SHP77 treated with DMSO at 0.1 percent for 48 hours (cell line): Measurements from ENCODE around the gene SOD1.

ENCODE experiments used
- DNase-seq: peaks from one replicate; lab custom pipeline; 2025; lab: John Stamatoyannopoulos, UW

Gene SOD1

DNA sequence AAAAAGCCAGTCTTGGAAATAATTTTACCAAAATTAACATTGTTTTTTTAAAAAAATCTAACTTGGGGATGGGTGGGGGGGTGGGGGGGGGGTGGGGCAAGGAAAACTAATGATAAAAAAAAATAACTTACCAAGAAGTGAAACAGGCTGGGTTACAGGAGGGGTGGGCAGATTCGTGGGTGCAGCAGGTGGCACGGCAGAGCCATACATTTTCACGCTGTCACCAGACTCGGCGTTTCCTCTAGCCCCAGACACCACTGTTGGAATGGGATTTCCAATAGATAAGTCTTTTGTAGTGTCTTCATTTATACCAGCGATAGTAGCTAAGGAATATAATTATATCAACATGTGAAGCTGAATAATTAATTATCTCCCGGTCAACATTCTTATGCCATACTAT lies 25.4 kb downstream of the SOD1 start:
- no peak for DNase-seq

DNA sequence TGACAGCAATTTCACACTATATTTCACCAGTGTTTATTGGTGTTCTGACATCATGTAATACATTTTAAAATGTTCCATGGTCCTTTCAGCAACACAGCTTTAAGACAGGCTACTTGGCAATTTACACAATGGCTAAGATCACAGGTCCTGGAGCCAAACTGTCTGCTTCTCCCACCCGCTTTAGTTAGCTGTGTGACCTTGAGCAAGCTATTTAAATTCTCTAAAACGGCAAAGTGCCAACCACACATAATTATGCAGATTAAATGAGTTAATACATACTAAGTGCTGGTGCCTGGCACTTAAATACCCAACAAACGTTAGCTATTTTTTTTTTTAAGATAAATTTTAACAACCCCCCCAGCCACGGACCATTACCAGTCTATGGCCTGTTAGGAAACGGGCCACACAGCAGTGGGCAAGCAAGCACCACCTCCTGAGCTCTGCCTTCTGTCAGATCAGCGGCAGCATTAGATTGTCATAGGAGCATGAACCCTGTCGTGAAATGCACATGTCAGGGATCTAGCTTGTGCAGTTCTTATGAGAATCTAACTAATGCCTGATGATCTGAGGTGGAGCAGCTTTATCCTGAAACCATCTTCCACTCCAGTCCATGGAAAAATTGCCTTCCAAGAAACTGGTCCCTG lies 26.9 kb downstream of the SOD1 start:
- no peak for DNase-seq

DNA sequence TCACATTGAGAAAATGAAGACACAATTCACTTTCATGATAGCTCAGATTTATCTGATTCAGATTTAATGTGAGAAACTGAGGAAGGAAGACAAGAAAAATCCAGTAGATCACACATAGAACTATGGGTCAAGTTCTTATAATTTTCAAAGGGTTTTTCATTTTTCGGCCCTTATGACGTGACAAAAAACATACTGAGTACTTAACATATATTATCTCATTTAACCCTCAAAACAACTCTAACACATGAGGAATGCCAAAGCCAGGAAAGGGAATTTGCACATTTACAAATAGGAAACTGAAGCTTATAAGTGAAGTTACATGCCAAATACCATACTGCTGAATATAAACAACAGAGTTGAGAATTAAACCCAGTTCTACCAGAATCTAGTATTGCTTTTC lies 27.6 kb downstream of the SOD1 start:
- no peak for DNase-seq

DNA sequence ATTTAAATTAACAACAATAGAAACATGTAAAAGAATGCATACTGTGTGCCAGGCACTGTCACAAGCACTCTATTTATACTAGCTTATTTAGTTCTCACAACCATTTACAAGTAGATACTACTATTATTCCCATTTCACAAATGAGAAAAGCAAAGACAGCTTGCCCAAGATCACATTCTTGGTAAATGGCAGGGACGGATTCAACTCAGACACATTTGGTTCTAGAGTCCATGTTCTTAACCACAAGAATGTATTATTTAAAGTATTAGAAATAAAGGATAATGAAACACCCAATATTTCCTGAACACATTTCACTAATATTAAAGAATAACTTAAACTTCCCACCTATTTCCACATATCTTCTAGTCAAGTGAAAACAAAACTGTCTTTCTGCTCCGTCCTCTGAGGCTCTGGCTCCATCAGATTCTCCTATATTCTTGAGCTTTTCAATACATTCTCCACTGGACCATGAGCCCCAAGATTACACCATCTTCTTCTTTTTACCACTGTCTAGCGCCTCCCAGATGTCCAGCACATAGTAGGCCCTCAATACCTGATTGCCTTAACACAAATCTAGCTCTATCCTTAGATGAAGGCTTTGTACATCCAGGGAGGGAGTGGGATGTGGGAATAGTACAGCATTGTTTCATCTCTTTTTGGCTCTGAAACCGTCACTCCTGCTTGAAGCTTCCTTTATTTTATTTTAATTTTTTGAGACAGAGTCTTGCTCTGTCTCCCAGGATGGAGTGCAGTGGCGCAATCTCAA lies 29.3 kb downstream of the SOD1 start:
- no peak for DNase-seq

DNA sequence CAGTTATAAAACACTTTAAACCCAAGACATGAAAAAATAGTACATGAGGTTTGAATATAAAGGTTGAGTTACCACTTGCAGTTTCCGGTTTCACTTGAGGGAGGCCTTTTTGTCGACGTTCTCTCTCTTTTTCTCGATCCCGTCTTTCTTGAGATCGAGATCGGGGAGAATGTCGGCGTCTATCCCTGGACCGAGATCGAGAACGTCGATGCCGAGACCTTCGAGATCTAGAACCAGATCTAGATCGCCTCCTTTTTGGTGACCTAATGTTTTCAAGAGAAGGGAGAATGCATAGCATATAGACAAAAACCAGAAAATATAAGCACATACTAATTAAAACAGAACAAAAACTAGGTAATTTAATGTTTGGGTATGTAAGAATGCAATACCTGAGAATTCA lies 33.7 kb downstream of the SOD1 start:
- DNase-seq, result no peak

DNA sequence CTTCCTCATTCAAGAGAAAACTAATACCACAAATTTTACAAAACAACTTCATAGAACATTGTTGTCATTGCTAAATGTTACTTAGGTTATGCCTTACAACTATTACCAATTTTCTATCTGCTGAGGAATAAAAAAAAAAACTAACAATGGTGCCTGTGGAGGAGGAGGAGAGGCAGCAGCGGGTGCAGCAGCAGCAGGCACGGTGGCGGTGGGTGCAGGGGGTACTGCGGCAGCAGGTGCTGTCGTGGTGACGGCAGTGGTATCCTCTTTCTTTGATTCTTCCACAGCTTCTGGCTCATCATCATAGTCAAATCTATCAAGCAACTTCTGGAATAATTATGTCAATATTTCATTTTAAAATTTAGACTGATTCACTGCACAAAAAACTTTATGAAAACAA lies 36.9 kb downstream of the SOD1 start:
- no peak for DNase-seq

DNA sequence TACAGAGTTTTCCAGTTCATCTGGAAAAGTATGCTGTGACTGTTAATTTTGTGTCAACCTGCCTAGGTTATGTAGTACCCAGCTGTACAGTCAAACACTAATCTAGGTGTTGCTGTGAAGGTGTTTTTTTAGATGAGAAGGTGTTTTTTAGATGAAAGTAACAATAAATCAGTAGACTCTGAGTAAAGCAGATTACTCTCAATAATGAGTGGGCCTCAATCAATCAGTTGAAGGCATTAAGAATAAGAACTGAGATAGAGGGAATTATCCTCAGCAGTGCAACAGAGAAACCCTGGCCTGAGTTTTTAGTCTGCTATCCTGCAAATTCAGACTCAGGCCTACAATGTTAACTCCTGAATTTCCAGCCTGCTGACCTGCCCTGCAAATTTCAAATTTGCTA lies 39.0 kb downstream of the SOD1 start:
- no peak for DNase-seq

DNA sequence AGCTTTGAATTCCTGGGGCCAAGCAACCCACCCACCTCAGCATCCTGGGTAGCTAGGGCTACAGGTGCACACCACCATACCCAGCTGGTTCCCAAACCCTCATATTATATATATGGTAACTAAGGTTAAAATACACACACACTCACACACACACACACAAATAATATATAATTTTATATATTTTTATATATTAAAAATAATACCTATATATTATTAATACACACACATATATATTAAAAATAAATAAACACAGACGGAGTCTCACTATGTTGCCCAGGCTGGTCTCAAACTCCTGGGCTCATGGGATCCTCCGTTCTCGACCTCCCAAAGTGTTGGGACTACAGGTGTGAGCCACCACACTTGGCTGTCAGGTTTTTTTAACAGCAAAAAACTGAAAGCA lies 40.5 kb downstream of the SOD1 start:
- no peak for DNase-seq

DNA sequence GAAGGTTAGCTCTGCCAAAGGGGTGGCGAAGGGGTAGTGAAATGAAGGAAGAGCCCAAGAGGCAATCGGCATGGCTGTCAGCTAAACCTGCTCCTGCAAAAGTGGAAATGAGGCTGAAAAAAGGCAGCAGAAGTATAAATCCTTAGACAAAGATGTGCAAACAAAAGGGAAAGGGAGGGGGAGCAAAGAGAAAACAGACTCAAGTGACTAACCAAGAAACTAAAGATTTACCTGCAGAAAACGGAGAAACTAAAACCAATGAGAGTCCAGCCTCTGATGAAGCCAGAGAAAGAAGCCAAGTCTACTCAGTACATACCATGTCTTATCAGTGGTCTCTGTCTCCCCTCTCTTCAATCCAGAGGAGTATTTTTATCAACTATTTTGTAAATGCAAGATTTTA lies 47.1 kb downstream of the SOD1 start:
- no peak for DNase-seq

DNA sequence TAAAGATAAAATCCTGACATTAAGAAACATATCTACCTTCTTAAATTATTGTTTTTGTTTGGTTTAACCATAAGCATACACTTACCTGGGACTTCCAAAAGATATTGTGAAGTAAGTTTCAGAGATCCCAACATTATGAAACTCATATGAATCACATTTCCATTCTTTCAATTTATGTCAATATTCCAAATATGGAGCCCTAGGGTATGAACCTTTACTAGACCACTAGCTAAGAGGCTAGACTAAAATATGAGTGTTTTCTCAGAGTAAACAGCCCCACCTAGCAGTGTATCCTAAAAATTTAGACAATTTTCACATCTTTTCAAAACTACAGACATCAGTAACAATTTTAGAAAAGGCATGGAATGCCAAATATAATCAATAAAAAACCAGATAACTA lies 48.0 kb downstream of the SOD1 start:
- DNase-seq, result no peak

DNA sequence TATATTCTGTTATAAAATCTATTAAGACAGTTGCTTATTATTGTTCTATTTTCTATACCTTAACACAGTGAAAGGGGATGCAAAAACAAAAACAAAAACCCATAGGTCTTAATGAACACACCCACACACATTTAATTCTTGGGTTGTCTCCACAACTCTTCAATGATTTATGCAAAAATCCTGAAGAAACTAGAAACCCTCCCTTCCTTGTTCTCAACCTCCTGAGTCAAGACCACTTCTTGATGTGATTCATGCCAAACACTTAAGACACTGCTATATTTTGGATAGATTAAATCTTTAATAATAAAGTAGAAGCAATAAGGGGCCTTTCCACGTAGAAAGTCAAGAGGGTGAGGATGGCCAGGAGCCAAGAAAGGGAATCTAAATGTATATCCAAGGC lies 49.0 kb downstream of the SOD1 start:
- DNase-seq, result no peak

DNA sequence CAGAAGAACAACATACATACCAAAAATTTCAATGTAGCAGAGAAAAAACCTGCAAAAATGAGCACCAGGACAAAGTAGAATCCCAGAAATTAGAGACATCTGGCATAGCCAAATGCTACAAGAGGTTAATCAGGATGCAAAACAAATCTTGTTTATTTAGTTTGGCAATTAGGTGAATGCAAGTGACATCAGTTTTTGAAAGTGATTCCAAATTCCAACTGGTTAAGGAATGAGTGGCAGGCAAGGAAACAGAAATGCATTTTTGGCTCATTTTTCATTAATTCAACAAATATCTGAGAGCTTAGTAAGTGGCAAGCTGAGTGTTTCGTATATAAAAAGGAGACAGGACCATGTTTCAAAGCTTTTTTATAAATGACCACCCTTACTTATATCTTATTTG lies 51.1 kb downstream of the SOD1 start:
- DNase-seq, result no peak

DNA sequence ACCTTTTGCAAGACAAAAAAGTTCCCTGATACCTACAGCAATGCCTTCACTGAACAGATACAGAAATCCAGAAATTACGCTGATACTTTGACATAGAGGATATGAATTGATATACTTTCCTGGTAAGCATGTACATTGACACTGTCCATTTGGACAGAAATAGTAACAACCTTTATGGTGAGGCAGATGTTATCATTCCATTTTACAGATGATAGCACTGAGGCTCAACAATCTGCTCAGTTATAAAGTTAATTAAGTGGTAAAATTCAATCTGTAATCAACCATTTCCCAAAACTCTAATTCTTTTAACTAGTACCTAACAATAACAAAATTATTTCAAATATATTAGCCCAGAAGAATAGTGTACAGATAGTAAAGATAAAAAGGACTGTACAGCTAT lies 51.8 kb downstream of the SOD1 start:
- no peak for DNase-seq

DNA sequence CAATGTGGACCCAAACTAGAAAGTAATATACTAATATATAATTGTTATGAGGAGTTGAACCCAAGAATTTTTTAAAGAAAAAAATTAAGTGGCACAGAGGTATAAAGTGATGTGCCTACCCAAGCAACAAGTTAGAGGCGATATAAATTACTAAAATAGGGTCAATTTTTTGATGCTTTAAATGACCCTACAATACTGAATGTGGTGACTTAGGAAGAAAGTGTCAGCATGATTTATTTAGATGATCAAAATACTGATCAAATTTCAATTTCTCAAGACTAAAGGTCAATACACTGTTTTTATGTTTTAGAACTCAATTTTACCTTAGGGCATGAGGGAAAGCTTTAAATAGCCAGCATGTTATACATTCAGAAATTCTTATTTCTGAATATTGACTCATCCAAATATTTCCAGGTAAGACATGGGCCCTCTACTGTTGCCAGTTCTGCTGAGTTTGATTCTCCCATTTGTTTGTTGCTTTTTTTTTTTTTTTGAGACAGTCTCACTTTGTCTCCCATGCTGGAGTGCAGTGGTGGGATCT lies 52.3 kb downstream of the SOD1 start:
- no peak for DNase-seq

DNA sequence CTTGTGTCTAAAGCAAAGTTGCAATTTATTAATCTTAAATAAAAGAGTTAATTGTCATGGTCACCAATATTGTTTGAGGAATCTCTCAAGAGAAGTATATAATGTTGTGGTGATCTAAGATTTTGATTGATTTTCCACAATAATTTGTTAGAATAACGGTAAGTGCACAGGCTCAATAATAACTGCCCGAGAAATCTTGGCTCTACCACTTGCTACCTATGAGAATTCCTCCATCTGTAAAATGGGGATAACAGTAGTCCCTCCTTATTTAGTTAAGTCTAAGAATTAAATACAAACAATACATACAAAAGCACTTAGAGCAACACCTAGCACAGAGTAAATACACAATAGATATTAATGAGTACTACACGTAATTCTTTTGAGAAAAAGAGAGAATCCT lies 53.6 kb downstream of the SOD1 start:
- no peak for DNase-seq

DNA sequence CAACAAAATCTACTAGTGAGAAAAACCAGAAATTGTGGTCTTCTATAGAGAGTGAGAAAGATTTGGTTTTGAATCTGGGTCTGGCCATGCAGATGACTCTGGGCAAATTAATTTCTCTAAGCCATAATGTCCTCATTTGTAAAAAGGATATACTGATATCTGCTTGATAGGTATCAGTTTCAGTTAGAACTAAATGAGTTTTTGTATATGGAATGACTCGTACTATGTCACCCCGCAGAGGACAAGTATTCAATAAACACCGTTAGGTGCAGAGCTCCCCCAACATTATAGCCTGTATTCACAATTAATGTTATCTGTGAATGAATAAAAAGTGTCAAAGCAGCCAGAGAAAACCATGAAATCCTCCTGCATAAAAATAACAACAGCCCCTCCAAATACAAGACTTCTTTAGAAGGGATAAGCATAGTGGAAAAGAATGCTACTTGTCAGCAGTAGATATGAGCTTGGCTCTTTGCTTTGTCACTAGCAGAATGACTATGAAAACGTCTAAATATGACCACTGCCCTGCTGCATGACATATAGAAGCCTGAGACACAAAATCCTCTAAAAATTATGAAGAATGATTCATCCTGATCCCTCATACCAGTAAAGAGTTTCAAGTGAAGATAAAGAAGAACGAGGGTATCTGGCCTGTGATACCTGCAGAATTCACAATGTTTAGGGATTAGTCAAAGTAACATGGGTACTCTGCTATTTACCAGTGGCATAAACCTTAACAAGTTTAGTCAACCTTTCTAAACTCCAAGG lies 54.7 kb downstream of the SOD1 start:
- DNase-seq, result no peak

DNA sequence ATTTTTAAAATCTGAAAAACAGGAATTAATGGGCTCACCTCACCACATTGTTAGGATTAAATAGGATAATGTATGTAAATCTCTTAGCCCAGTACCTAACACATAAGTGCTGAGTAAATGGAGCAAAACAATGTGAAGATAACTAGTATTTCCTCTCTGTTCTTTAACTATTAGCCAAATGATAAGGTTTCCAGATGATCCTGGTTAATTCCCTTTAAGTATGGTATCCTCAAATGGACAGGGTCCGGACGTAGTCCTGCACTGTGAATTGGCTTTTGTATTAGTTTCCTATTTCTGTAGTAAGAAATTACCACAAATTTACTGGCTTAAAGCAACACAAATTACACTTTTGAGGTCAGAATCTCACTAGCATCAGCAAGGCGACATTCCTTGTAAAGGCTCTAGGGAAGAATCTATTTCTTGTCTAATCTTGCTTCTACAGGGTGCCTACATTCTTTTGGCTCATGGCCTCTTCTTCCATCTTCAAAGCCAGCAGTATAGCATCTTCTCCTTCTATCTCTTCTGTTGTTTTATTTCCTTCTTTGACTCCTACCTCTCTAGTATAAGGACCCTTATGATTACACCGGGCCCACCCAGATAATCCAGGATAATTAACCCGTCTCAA lies 55.4 kb downstream of the SOD1 start:
- no peak for DNase-seq

DNA sequence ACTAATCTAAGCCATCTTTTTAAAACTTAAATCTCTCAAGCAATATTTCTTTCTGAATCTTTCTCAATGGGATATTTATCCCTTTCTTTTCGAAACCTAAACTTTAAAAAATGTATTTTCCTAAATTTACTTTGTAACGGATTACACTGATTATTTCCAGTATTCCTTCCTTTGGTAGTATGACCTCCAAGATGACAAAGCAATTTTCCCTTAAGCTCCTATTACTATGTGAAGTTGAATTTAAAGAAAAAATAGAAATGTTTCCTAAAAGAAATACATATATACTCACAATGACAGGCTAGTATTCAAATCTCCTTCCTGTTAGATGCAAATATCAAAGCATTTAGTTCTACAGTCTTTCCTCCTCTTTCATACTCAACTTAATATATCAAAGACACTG lies 56.6 kb downstream of the SOD1 start:
- no peak for DNase-seq
